HG03025 (cell line): ENCODE measurements around the gene DCP2.
A peak's percentile ranks its signal among the peaks of the same experiment; 100 is the strongest.

Source experiments
- ATAC-seq: cut with Tn5 transposase; IDR thresholded peaks from one replicate; pipeline ENCODE4 v1.9.1; 2021; ENCODE audit warnings: mild to moderate bottlenecking, moderate library complexity; ENCODE audit not compliant: unreplicated experiment, low FRiP score

The DCP2 gene

GRCh38 chr5:113017881-113018635 lies 41.5 kb downstream of the DCP2 start:
- no peak for ATAC-seq

GRCh38 chr5:113020461-113021273 lies 44.1 kb downstream of the DCP2 start:
- no peak for ATAC-seq

DNA sequence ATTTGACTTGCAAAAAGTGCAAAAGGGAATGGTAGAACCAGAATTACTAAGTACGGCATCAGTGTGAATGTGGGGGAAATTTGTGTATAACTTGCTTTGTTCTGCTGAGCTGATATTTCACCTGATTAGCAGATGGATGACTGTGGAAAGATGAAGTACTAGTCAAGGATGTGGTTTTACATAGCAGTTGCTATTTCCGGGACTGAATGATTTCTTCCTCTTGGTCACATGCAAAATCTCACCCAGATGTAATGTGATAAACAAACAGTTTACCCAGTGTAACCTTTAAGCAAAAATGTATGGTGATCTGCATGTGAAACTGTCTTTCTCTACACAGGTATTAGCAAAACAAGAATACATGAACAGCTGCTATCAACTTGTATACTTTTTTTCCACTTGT lies 46.1 kb downstream of the DCP2 start:
- ATAC-seq, result peak; percentile 73

GRCh38 chr5:113024076-113024697 lies 47.6 kb downstream of the DCP2 start:
- no peak for ATAC-seq

- ATAC-seq, result no peak
Observed at GRCh38 chr5:113025596-113025995, 49.0 kb downstream of the DCP2 start.

DNA sequence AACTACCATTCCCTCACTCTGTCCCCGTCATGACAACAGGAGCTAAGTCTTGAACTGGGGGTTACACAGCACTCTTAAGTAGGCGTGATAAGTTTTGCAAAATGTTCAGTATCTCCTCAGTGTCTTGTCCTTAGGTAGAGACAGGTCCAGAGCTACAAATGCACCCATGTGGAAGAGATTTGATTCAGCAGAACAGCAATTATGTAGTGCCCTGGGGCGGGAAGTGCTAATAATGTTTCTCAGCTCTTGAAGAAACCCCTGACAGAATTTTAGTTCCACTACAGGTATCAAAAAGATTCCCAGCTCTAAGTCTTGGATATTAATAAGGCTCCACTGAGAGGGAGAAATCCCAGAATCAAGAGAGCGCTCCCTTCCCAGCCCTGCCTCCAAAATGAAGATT lies 49.6 kb downstream of the DCP2 start:
- no peak for ATAC-seq

DNA sequence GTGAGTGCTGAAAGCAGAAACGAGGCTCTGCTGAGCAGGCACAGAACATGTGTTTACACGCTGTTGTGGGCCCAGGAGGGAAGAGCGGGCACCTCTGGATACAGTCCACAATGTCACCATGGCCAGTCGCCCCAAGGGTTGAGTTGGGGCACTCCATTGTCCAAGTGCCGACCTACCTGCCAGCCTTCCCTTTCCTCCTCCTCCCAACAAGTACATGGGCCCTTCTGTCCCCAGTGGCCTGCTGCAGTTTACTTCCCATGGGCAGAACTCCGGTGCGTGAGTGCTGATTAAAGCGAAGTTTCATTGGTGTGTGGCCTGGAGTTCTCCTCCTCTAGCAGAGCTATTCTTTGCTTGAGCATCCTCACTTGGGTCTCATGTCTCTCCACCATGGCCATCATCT lies 50.4 kb downstream of the DCP2 start:
- no peak for ATAC-seq

DNA sequence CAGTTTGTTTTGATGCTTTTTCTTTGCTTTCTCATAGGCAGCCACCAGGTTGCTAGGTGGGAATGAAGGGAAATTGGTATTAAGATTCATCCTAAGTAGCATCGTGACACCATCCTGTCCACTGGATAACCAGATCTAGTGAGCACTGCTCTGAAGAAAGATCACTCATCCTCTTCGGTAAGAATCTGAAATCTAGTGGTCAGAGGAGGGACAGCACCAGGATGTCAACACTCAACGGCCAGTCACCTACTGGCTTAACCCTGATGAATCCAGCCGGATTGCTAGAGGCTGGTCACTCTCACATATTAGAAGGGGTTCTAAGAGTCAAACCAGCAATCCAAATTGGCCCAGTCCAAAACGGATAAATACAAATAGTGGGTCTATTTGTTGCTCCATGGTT lies 50.8 kb downstream of the DCP2 start:
- no peak for ATAC-seq

DNA sequence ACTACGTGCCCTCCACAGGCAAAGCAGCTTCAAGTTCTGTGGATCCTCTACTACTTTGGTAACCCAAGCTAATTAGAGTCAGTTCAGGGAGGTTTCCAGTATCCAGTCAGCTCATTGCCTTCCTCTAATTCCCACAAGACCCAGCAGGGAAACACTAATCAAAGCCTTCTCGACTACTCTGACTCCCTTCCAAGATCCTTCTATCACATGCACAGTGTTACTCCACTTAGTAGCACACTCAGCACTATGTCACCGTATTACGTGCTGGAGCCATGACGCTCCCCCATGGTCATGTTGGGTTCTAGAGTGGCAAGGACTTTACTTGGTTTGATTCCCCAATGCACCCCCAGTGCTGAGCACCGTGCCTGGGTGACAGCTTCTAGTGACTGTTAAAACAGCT lies 53.0 kb downstream of the DCP2 start:
- ATAC-seq, result no peak

- ATAC-seq, result no peak
Observed at GRCh38 chr5:113031104-113031503, 54.5 kb downstream of the DCP2 start.

DNA sequence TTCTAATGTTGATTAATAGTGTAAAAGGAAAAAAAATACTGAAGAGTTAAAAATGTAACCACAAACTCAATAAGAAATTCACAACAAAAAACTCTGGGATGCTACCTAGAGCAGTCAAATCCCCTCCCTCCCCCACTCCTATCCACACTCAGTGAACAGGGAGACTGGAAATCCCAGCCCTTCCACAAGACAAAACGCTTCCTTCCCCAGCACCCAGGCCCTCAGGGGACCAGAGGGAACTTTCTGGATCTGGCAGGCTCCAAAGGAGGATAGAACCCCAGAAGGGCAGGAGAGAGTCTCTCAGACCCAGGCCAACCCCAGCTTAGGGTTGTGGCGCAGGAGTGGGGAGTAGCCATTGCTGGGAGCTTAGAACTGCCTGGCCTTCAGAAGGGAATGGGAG lies 55.0 kb downstream of the DCP2 start:
- ATAC-seq, result no peak

DNA sequence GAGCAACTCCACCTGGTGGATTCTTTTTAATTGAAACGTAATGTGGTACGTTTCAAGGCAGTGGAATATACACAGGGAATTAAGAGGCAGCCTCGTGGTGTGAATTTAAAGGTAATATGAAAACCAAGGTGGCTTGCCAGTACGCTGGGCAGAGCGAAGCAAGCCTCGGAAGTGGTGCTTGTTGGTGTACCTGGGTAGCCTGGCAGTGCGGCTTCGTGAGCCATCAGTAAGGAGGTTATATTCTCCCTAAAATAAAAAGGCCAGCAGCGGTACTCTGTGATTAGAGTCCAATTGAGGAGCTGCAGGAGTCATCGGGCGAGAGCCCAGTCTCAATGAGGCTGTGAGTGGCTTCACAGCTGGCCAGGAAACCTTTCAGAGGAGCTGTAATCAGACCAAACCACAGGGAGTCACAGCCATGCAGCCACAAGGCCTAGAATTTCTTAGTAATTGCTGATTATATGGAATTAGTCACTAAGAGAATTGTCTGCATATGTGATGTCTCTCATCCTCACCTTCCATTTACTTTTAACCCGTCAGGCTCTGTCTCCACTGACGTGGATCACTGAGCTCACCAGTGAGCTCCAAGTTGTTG lies 57.7 kb downstream of the DCP2 start:
- ATAC-seq, result no peak

GRCh38 chr5:113035096-113035495 lies 58.5 kb downstream of the DCP2 start:
- no peak for ATAC-seq

GRCh38 chr5:113036321-113036720 lies 59.7 kb downstream of the DCP2 start:
- ATAC-seq, result no peak

GRCh38 chr5:113036826-113037225 lies 60.2 kb downstream of the DCP2 start:
- ATAC-seq, result no peak

DNA sequence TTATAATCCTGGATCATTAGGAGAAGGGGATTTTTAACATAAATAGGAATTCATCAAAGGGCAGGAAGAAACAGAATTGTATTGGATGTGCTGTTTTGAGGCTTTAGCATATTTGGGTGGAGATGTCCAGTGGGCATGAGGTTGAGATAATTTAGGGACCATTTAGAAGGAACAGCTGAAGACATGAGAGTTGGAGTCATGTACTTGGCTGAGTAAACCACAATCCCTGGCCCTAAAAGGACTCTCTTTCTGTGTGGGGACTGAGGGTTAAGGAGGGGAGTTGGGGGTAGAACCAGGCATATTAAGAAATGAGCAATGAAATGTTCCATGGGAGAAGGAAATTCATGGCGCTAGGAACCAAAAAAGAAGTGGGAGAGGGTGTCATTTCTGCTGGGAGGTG lies 61.5 kb downstream of the DCP2 start:
- no peak for ATAC-seq

DNA sequence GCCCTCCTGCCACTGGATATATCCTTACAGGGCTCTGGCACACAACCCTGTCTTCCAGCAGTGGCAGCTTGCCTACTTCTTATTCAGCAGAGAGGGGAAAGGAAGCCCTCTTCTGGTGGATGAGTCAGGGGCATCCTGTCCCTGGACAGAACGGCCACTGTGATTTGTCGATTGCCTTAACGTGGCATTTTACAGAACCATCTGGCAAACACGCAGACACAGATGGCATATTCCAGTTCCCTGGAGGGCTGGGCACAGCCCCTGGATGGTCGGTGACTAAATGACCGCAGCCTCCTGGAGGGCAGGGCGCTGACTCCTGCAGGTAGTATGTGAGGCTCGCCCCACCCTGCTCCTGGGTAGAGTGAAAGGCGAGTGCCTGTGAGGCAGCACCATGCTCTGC lies 62.1 kb downstream of the DCP2 start:
- no peak for ATAC-seq

DNA sequence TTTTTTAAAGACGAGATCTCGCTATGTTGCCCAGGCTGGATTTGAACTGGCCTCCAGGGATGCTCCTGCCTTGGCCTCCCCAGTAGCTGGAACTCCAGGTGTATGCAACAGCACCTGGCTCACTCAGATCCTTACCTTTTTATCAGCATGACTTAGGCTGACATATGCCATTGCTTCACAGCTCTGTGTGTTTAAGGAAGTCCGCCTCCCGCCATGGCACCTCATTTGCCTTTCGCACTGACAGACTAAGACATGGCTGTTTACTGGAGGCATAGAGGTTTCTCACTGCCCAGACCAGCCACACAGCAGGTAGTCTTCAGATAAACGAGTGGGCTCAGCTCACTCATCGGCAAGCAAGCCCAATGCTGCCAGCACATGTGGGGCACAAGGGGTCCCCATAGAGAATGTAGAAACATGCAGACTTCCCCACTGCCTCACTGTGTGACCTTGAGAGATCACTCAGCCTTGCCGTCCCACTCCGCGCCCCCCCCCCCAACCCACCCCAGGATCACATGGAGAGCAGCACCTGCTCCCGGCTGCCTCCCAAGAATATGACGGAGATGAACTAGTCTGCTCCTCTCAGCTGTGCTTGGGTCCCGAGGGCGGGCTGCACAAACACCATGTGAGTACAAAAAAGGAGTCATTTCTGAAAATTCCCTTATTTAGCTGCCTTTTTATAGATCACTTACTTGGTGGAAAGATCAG lies 62.8 kb downstream of the DCP2 start:
- ATAC-seq, result no peak

- ATAC-seq, result no peak
Observed at GRCh38 chr5:113039934-113040285, 63.3 kb downstream of the DCP2 start.

- ATAC-seq, result no peak
Observed at GRCh38 chr5:113040672-113041260, 64.2 kb downstream of the DCP2 start.
